CD4-positive, alpha-beta T cell treated with Interleukin-21 for 1 hour (primary cell): ENCODE data around the gene C1QL2.

Experiments used
- DNase-seq: peaks from one replicate; pipeline ENCODE4 v3.0.0-alpha.2; 2020

The C1QL2 gene

GRCh38 chr2:119178776-119179175, 20.2 kb upstream of the C1QL2 start:
- no peak for DNase-seq

- DNase-seq = no peak
These were observed 19.3 kb upstream of the C1QL2 start for GRCh38 chr2:119177838-119178190.

DNA sequence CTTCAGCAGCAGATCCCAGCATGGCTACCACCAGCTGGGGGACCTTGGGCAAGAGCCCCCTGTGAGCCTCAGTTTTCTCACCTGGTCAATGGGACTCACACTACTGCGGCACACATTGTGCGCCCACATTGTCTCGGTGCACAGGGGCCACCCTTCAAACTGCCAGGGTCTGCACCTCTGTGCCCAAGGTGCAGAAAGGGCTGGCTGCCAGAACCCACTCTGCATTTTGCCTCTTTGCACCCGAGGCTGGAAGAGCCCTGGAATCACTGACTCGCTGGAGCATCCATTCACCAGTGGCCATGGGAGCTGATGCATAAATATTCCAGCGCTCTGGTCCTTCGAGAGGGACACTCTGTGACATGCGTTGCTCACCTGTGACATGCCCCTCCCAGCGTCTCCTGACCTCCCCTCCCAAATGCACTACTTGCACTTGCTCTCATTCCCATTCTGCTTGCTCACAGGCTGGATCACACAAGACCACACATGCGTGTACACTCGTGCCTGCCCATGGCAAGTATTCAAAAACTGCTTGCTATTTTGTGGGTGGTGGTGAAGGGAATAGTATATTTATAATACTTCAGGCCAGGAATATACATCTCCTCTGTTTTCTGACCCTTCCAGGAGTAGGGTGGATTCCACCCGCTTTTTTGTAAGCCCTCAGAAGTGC, 18.8 kb upstream of the C1QL2 start:
- DNase-seq = no peak

DNA sequence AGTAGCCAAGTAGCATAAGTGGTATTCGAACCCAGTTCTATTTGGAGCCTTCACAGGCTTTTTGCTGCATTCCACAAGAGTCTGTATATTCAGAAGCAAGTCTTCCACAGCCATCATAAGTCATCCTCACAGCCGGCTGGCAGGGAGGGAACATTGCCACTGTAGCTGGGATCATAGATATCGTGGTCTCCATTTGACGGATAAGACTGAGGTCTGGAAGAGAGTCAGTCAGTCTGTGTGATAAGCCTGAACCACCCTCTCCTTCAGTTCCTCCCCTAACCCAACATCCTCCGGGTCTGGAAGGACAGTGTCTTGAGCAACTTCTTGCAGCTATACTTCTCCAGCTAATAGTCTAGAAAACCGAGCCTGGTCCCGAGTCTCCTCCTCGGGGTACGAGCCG, 17.0 kb upstream of the C1QL2 start:
- DNase-seq = no peak

DNA sequence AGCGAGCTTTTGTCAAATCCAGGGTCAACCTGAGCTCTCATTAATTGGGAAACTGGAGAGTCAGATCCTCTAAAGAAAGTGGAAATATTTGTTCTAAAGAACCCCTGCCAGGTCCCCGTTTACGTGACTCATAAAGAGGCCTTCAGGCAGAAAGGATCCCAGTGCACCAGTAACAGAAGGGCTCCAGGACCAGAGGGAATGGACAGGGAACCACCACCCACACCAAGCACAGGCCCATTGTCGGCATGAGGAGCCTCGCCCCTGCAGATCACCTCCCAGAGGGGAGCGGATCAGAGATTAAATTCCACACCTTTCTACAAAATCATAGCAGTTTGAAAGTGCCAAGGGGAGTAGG, 16.4 kb upstream of the C1QL2 start:
- no peak for DNase-seq

DNA sequence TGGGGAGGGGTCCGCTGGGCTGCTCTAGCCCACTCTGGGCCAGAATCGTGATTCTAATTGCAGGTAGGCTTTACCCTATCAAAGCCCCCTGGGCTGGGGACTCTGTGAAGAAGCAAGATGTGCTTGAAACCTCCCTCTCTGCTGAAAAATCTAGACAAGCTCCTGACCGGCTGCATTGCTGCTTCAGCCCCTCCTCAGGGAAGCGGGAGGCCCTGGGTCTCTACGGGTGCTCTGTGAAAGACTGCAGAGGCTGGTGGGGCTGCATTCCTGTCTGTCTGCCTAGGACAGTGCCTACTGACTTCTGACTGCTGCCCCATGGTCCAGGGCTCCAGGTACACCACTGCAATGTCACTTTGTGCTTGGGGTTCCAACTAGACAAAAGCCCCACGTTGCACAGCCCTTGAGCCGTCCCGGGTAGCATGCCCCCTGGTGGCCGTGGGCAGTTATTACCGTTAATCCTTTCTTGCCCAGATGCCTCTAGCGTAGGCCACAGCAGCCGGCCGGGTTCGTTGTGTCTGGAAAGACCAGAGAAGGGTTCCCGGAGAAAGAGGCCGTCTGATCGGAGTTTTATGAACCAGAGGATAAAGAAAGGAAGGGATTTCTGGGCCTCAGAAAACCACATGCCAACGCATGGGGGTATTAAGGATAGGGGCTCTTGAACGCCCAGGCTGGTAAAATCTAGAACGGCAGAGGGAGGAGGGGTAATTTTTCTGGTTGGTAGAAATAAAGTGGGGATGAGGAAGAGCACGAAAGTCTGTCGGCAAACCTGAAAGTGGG, 15.9 kb upstream of the C1QL2 start:
- peak; percentile 38 for DNase-seq

- DNase-seq = no peak
These were observed 15.1 kb upstream of the C1QL2 start for GRCh38 chr2:119173556-119174060.

- DNase-seq = no peak
These were observed 12.0 kb upstream of the C1QL2 start for GRCh38 chr2:119170504-119170903.

DNA sequence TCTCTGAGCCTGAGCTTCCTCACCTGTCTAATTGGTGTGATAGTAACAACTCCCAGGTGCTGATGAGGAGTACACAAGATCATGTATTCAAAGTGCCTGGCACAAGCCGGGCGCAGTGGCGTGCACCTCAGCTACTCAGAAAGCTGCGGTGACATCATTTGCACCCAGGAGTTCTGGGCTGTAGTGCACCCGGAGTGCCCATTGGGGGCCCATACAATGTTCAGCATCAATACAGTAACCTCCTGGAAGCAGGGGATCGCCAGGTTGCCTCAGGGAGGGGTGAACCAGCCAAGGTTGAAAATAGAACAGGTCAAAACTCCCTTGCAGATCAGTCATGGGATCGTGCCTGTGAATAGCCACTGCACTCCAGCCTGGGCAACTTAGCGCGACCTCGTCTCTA, 11.2 kb upstream of the C1QL2 start:
- no peak for DNase-seq

GRCh38 chr2:119160361-119160990, 1.9 kb upstream of the C1QL2 start:
- DNase-seq = no peak

DNA sequence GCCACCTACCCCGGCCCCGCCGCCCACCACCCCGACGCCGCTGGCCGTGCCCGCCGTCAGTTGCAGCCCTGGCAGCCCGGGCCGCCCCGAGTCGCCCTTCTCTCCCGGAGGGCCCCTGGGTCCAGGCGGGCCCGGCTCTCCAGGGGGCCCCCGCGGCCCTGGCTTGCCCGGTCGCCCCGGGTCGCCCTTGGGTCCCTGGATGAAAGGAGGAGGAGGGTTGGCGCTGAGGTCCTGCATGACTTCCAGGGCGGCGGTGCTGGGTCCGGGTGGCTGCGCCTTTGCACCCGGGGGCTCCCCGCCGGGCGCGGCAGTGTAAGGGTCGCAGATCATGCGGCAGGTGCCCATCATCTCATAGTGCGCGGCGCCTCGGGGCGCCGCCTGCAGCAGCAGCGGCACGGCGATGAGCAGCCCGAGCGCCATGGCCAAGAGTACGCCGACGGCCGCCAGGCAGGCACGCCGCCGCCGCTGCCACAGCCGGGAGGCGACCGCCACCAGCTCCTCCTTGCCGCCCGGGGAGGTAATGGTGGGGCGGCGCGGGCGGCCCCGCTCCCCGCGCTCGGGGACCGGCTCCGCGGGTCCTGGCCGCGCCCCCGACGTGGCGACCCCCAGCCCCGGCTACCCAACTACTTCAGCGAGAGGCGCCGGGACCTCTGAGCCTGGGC, 570 bp downstream of the C1QL2 start:
- DNase-seq = no peak

DNA sequence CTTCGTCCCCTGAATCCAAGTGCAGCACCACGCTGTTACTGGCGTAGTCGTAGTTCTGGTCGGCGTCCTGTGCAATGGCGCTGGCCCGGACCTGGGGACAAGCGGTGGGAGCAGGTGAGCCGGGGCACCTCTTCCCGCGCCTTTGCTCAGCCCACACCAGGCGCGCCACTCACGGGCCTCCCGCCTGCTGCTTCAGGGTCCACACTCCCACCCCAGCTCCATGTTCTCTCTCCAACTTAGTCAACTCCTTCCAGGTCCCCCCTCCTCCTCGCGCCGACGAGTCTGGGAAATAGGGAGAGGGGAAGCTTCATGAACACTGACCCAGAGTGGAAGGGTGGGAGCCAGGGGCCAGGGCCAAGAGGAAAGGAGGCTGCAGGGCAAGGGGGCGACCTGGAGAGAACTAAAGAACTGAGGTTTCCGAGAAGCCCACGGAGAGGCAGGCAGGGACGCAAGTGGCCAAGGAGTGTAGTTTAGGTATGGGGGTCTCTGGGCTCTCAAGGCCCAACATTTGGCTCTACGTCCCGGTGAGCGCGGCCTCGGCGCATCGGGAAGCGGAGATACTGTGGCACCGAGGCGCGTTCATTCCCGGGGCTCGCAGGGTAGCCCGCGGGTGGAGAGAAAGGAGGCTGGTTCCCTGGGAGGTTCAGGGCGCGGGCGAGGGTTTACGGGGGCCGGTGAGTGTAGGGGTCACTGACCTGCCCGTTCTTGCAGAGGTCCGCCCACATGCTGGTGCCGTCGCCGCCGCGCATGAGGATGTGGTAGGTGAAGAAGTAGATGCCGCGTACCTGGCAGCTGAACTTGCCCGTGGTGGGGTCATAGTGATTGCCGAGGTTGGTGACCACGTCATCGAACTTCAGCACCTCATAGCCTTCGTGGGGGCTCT, 1.4 kb downstream of the C1QL2 start:
- DNase-seq = no peak

DNA sequence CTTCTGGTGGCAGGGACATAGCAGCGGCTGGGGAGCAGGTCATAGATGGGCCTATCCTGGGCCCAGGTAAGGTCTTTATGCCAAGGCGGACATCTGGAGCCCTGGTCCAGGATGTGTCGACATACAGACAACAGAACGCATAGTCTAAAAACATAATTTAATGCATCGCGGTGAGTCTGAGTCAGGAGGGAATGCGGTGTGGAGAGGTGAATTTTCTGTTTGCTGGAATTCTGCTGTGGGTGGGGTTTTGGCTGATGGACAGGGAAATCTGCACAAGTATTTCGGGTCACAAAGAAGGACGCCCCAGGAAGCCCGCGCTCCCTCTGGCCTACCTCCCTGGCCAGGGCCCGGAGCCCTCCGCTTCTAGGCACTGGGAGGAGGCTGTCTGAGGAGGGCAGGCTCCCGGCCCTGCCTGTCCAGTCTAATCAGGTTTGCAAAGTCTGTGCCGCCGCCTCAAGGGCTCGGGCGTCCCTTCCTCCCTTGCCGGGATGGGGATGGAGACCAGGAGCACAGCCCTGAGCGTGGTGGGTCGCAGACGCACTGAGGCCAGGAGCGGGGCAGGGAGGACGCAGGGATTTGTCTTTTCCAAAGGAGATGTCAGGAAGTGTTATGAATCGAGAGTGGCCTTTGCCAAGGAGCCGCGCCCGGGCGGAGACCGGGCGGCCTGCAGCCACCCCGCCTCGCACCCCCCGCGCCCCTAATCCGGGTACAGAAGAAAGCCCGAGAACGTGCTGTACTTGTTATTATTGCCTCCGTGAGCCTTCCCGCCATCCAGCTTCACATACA, 2.3 kb downstream of the C1QL2 start:
- DNase-seq = no peak

DNA sequence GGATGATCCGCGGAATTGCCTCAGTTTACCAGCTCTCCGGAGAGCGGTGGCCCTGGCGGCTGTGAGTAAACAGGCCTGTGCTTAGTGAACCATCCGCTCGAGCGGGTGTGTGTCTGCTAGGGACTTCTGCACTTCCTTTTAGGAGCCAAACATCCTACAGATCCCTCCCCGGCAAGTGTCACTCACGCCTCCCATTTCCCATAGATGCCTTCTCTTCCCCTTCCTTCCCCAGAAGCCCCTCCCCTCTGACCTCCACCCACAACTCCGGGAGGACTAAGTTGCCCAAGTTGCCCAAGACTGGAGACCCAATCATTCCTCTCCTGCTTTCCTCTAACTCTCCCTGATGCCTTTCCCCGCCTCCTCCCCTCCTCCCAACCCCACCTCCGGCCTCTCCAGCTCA, 2.9 kb downstream of the C1QL2 start:
- no peak for DNase-seq

- no peak for DNase-seq
These were observed 4.5 kb downstream of the C1QL2 start for GRCh38 chr2:119154076-119154475.

GRCh38 chr2:119149611-119150010, 8.9 kb downstream of the C1QL2 start:
- no peak for DNase-seq

- DNase-seq = no peak
These were observed 10.5 kb downstream of the C1QL2 start for GRCh38 chr2:119147776-119148715.

GRCh38 chr2:119144806-119145205, 13.7 kb downstream of the C1QL2 start:
- DNase-seq = no peak

DNA sequence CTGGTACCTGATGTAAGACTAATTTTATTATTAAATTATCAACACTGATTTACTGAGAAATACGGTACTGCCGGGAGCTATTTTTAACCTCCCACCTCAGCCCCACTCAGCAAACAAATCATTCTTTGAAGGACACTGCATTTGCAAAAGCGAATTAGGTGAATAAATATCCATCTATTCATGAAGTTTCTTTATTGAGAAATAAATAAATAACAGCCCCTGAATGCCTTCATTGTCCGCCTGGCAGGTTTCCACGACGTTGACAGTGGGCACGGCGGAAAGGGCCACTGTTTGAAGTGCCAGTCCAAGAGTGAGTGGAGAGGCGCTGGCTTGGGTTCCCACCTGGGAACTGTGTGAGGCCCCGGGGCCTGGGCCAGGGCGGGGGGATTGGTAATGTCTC, 15.7 kb downstream of the C1QL2 start:
- no peak for DNase-seq

GRCh38 chr2:119137502-119137901, 21.0 kb downstream of the C1QL2 start:
- DNase-seq = no peak

DNA sequence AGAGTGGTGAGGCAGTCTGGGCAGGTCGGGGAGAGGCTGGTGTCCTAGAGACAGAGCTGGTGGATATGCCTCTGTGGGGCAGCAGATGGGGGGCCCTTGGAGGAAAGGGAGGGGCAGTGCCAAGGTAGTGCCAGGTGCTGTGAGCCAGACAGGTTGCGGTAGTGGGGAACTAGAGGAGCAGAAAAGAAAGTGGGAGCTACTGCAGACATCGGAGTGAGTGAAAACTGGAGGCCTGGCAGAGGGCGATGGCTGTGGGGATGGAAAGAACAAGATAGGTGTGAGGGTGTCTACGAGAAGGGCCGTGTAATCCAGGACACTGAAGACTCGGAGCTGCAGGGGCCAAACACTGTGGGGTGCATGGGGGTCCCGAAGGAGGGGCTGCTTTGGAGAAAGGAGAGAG, 21.7 kb downstream of the C1QL2 start:
- DNase-seq = no peak
